Lung (tissue), 12 donors: ENCODE results near the gene NR6A1. TPM values are rescaled to one million over a fixed set of nuclear protein-coding genes. Genes with fewer than 3 reads are reported as not detected.
A peak's percentile ranks its signal among the peaks of the same experiment; 100 is the strongest.

Source experiments
- ATAC-seq: fragments of 200-7000 bp; cut with Tn5 transposase; one replicate; pipeline ENCODE4 v1.9.1; 2020; ENCODE audit warnings: moderate number of reproducible peaks; ENCODE audit not compliant: insufficient read depth, low FRiP score
- DNase-seq, 3 donors: peaks; one replicate each; pipeline ENCODE4 v3.0.0-alpha.2; 2013 to 2017
- H3K27ac ChIP-seq, 2 donors: one replicate each; pipeline ENCODE4 v1.5.1; 2013; ENCODE audit warnings: mild to moderate bottlenecking in 2 of 2, moderate library complexity in 2 of 2, control low read depth in 1 of 2, inconsistent platforms in 1 of 2, low read depth in 1 of 2, low read length in 1 of 2
- H3K27me3 ChIP-seq, 3 donors: one replicate each; pipeline ENCODE4 v1.5.1; 2013; ENCODE audit warnings: low read length in 2 of 3; ENCODE audit not compliant: control insufficient read depth in 3 of 3, insufficient read depth in 3 of 3
- H3K36me3 ChIP-seq, 4 donors: one replicate each; pipeline ENCODE4 v1.5.1; 2013; ENCODE audit warnings: low read length in 4 of 4, mild to moderate bottlenecking in 1 of 4, moderate library complexity in 1 of 4; ENCODE audit not compliant: control insufficient read depth in 4 of 4, insufficient read depth in 4 of 4
- H3K4me1 ChIP-seq, 5 donors: one replicate each; pipeline ENCODE4 v1.5.1; 2013; ENCODE audit warnings: low read length in 5 of 5, mild to moderate bottlenecking in 2 of 5, moderate library complexity in 1 of 5; ENCODE audit not compliant: control insufficient read depth in 5 of 5, insufficient read depth in 5 of 5
- H3K4me3 ChIP-seq: one replicate; pipeline ENCODE4 v1.5.1; 2013; ENCODE audit warnings: mild to moderate bottlenecking, control low read depth, moderate library complexity
- H3K9ac ChIP-seq, 2 donors: one replicate each; pipeline ENCODE4 v1.5.1; 2013; ENCODE audit warnings: low read length in 2 of 2, control low read depth in 1 of 2; ENCODE audit not compliant: insufficient read depth in 1 of 2
- H3K9me3 ChIP-seq, 4 donors: one replicate each; pipeline ENCODE4 v1.5.1; 2013; ENCODE audit warnings: low read length in 3 of 4, mild to moderate bottlenecking in 1 of 4, moderate library complexity in 1 of 4; ENCODE audit not compliant: control insufficient read depth in 4 of 4, insufficient read depth in 3 of 4
- CTCF ChIP-seq: IDR thresholded peaks from 2 replicates; pipeline ENCODE4 v1.5.1; 2012; ENCODE audit warnings: mild to moderate bottlenecking; ENCODE audit errors: control extremely low read depth, extremely low read depth
- WGBS, 2 donors: extraction: QIAGEN DNeasy Blood & Tissue Kit; methylation state at CpG; one replicate each; pipeline ENCODE4 v1.1.7; 2013; 5-methylcytosine and 5-hydroxymethylcytosine counted together
- polyA plus RNA-seq, 2 donors: library from polyadenylated mRNA; stranded (reverse); fragments of 200-250 nt; gene quantifications; one replicate each; pipeline ENCODE4 v1.2.1, GENCODE V29; 2013
- total RNA-seq, 2 donors: library from RNA; depleted of rRNA in 1 of 2; stranded (reverse); fragments of >200 nt in 1 of 2; gene quantifications; one replicate each; pipeline ENCODE4 v1.2.1, GENCODE V29; 2014 to 2021
- donor health status: control.
- donor health status: control.
- donor health status: Bipolar disorder and iron deficiency.
- donor health status: healthy.
- donor health status: DM: yes; HTN: yes; CAD: no.

NR6A1 gene
- total and polyA plus RNA-seq, 4 donors, result 0.94 to 4.0 (median 2.4) TPM

DNA sequence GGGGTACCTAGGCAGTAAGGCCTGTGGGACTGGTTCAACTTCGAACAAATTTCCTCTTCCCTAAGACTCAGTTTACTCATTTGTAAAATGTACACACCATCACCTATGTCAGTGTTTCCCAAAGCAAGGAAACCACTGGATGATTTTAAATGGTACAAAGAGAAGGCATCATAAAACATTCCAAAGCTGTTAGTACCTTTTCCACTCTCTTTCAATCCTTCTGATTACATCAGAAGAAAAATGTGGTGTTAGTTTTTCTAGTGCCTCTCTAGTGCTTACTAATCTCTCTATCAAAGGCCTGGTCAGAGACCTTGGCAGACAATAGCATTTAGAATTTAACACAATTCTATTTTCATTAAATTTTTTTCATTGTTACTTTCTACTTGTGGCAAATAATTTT lies 18.1 kb downstream of the NR6A1 start:
- H3K27me3 ChIP-seq, result peaks cover 0 to 18% (median 3%) of the 10 kb centered on the region in 3 donors
- H3K9ac ChIP-seq, result no peak overlapping the region
- peak in 1 of 3 donors; percentile 25 for DNase-seq
- TF ChIP-seq CTCF, result no peak
- no peaks in the 10 kb centered on the region for H3K36me3 ChIP-seq
- peaks cover 0 to 9% (median 6%) of the 10 kb centered on the region in 5 donors for H3K4me1 ChIP-seq
- no peak overlapping the region for H3K27ac ChIP-seq
- WGBS, 2 donors, result 59 to 76% methylated on average over 1 of the region's 1 CpG
- no peaks in the 10 kb centered on the region for H3K9me3 ChIP-seq
- H3K4me3 ChIP-seq, result no peak overlapping the region
- ATAC-seq, result no peak

GRCh38 chr9:124749781-124750180 lies 21.3 kb downstream of the NR6A1 start:
- whole genome bisulfite sequencing, 2 donors, result 72 to 77% methylated on average over 2 of the region's 2 CpGs
- H3K9ac ChIP-seq, result no peak overlapping the region

DNA sequence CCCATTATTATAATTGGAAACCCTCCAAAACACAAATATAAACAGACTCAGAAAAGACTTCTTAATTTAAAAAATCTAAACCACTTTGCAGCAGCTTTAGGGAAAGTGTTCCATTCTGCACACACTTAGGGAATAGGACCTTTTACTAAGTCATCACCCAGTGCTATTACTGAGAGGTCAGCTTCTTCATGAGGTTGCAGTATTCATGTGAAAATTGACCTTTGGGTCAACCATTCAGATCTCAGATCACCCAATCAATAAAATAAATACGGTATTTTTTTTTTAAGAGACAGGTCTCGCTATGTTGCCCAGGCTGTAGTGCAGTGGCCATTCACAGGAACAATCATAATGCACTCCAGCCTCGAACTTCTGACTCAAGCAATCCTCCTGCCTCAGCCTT lies 21.8 kb downstream of the NR6A1 start:
- ATAC-seq, result no peak
- H3K27ac ChIP-seq, result no peak overlapping the region
- H3K36me3 ChIP-seq, result no peaks in the 10 kb centered on the region
- WGBS, 2 donors, result 92% methylated on average over 3 of the region's 3 CpGs
- no peaks in the 10 kb centered on the region for H3K9me3 ChIP-seq
- no peaks in the 10 kb centered on the region for H3K27me3 ChIP-seq
- no peaks in the 10 kb centered on the region for H3K4me1 ChIP-seq
- no peak overlapping the region for H3K4me3 ChIP-seq
- no peak for DNase-seq
- no peak for TF ChIP-seq CTCF
- no peak overlapping the region for H3K9ac ChIP-seq

More at GRCh38 chr9:124749781-124750180, 21.3 kb downstream of the NR6A1 start:
- no peaks in the 10 kb centered on the region for H3K9me3 ChIP-seq
- H3K27me3 ChIP-seq, result no peaks in the 10 kb centered on the region
- no peaks in the 10 kb centered on the region for H3K4me1 ChIP-seq
- H3K27ac ChIP-seq, result no peak overlapping the region
- DNase-seq (no peak), ATAC-seq (no peak)
- no peak overlapping the region for H3K4me3 ChIP-seq
- no peak for TF ChIP-seq CTCF
- no peaks in the 10 kb centered on the region for H3K36me3 ChIP-seq

- DNase-seq (no peak), ATAC-seq (no peak)
- no peaks in the 10 kb centered on the region for H3K9me3 ChIP-seq
- H3K36me3 ChIP-seq, result no peaks in the 10 kb centered on the region
- H3K27ac ChIP-seq, result no peak overlapping the region
- H3K4me1 ChIP-seq, result no peaks in the 10 kb centered on the region
- no peak overlapping the region for H3K9ac ChIP-seq
- H3K4me3 ChIP-seq, result no peak overlapping the region
- whole genome bisulfite sequencing, 2 donors, result 89 to 93% methylated on average over 4 of the region's 4 CpGs
- no peak for TF ChIP-seq CTCF
- H3K27me3 ChIP-seq, result no peaks in the 10 kb centered on the region
Measured at GRCh38 chr9:124747065-124747464, 24.0 kb downstream of the NR6A1 start.
